Stomach (tissue), 9 donors: ENCODE data around the gene HCFC1. TPM values are rescaled to one million over a fixed set of nuclear protein-coding genes. Genes with fewer than 3 reads are reported as not detected.

Source experiments
- DNase-seq, 2 donors: peaks; one replicate each; pipeline versions ENCODE4 v3.0.0 to v3.0.0-alpha.2; 2013 to 2019
- H3K27ac ChIP-seq, 5 donors: fragments of 200-600 bp in 4 of 5; sonication (generic) in 4 of 5; one replicate each; pipeline ENCODE4 v1.5.1; 2013 to 2019; ENCODE audit warnings: mild to moderate bottlenecking in 1 of 5, moderate library complexity in 1 of 5
- H3K27me3 ChIP-seq, 3 donors: fragments of 200-600 bp; sonication (generic); one replicate each; pipeline ENCODE4 v1.5.1; 2017 to 2019; ENCODE audit warnings: mixed run types in 1 of 3
- H3K36me3 ChIP-seq, 4 donors: fragments of 200-600 bp; sonication (generic); 1 replicate in 3 of 4; 2 replicates in 1 of 4; pipeline ENCODE4 v1.5.1; 2016 to 2019
- H3K4me1 ChIP-seq, 4 donors: fragments of 200-600 bp; sonication (generic); one replicate each; pipeline ENCODE4 v1.5.1; 2016 to 2019
- H3K4me3 ChIP-seq, 4 donors: fragments of 200-600 bp; sonication (generic) in 3 of 4; one replicate each; pipeline ENCODE4 v1.5.1; 2016 to 2019; ENCODE audit warnings: mild to moderate bottlenecking in 1 of 4
- H3K9me3 ChIP-seq, 4 donors: fragments of 200-600 bp; sonication (generic); one replicate each; pipeline ENCODE4 v1.5.1; 2016 to 2019
- CTCF ChIP-seq, 7 experiments: fragments of 450-650 bp in 4 of 7; fragments of 200-600 bp in 3 of 7; sonication (generic) in 3 of 7; IDR thresholded peaks; one replicate each; pipeline ENCODE4 v1.5.1; 2016 to 2019; ENCODE audit warnings: antibody characterized with exemption in 7 of 7, control low read depth in 2 of 7, mild to moderate bottlenecking in 1 of 7
- EP300 ChIP-seq: sonication (generic); formaldehyde crosslinking; IDR thresholded peaks from one replicate; pipeline ENCODE4 v1.6.1; 2017; ENCODE audit warnings: antibody characterized with exemption
- POLR2A ChIP-seq, 4 donors: fragments of 450-650 bp; IDR thresholded peaks; one replicate each; pipeline ENCODE4 v1.6.1; 2016; ENCODE audit warnings: antibody characterized with exemption in 4 of 4, control low read depth in 2 of 4, mild to moderate bottlenecking in 1 of 4, moderate library complexity in 1 of 4
- POLR2AphosphoS5 ChIP-seq, 3 donors: sonication (generic); formaldehyde crosslinking; IDR thresholded peaks; one replicate each; pipeline ENCODE4 v1.6.1; 2016; ENCODE audit warnings: antibody characterized with exemption in 3 of 3
- WGBS, 5 donors: extraction: QIAGEN DNeasy Blood & Tissue Kit in 3 of 5; methylation state at CpG; one replicate each; pipeline versions ENCODE4 v1.1.5 to v1.1.7; 2013 to 2018; 5-methylcytosine and 5-hydroxymethylcytosine counted together
- intact Hi-C: fragments of 100-400 bp; cut with DNase I; formaldehyde crosslinking; loops from one replicate; pipeline ENCODE4 v1.15.1; 2023; ENCODE audit warnings: low total_unique reads
- polyA plus RNA-seq, 3 donors: library from polyadenylated mRNA; stranded (reverse); fragments of 200-250 nt; gene quantifications; one replicate each; pipeline ENCODE4 v1.2.3, GENCODE V29; 2013
- total RNA-seq, 5 donors: library from RNA; depleted of rRNA; stranded (reverse); fragments of >200 nt; gene quantifications; one replicate each; pipeline versions ENCODE4 v1.1.0 to v1.2.3, GENCODE V29; 2014 to 2016
- donor health status: healthy with polysubstance abuse.
- donor health status: Bipolar disorder and iron deficiency.
- donor health status: healthy.

HCFC1 gene
- total and polyA plus RNA-seq, 8 donors = 9.0 to 61.6 (median 17.8) TPM

DNA sequence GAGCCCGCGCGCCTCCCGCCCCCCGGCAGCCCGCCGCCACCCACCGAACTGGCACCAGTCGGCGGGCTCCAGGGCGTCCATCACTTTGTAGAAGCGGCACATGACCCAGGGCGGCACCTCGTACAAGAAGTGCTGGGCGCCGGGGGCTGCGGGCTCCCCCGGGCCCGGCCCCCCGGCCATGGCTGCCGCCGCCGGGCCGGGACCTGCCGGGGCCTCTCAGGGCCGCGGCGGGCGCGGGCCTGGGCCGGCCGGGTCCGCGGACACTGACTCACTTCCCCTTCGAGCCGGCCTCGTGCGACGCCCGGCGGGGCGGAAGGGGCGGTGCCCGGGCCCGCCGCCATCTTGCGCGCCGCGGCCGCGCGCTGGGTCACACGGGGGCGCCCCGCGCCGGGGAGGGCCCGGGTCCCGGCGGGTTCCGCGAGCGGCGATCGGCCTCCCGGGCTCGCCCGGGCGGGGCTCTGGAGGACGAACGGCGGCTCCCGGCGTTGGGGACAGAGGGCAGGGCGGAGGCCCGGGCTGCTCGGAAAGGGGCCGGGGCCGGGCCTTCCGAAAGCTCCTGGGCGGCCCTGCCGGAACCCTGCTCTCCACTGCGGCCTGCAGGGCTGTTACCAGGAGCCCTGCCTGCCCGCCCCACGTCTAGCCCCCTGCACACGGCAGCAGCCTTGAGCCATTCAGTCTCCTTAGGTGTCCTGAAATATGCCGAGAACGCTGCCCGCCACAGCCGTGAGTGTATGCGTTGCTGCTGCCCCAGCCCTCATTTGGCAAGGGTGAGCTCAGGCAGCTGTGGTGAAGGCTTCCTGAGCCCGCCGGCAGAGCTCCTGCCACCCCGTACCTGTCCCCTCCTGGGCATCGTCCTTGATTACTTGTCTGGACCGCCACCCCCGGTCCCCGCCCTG, 48.3 kb upstream of the HCFC1 start, which contains the start of gene IRAK1:
Gene IRAK1 (minus strand): TSS at position 270 of the 896 bp plus-strand sequence. CDS start 90 bp downstream, at position 180.
- Histone ChIP-seq H3K4me1 (peaks cover 5 to 54% (median 31%) of the 10 kb centered on the region in 4 donors), H3K36me3 (peaks cover 0 to 33% (median 28%) of the 10 kb centered on the region in 4 donors), H3K27ac (peak within 1 kb of the TSS; percentile 85 to 96 (median 86)), H3K27me3 (peaks cover 0 to 5% (median 0%) of the 10 kb centered on the region in 3 donors), H3K4me3 (peak within 1 kb of the TSS; percentile 53 to 62 (median 58)), H3K9me3 (no peaks in the 10 kb centered on the region)
- DNase-seq = peak; percentile 55 to 79
- TF ChIP-seq CTCF (IDR thresholded peaks at IDR 0.05) (no peak), POLR2AphosphoS5 (IDR thresholded peaks at IDR 0.05) (no peak), POLR2A (IDR thresholded peaks at IDR 0.05) (no peak), EP300 (no peak)
- WGBS, 5 donors = 0 to 32% (median 6%) methylated on average over 7 to 90 of the region's 99 CpGs
- intact Hi-C loops = no loop called here

DNA sequence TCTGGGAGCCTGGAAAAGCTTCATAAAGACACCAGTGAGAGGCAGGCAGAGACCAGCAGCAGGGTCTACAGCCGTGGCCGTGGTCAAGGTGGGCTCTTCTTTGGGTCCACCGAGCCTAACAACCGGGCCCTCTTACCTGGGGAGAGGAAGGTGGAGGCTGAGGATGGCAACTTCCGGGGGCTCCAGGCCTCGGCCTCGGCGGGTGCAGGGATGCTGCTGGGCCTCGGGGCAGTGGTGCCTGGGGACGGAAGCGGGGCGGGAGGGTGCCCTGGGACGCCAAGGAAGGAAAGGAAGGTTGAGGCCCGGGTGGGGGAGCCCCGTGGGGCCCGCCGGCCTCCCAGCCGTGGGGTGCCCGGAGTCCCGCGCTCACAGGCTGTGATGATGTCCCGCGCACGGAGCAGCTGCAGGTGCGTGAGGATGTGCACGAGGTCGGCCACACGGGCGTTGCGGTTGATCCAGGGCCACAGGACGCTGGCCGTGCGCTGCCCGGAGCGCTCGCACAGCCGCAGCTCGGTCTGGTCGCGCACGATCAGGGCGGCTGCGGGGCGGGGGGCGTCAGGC, 47.5 kb upstream of the HCFC1 start:
- intact Hi-C loops = no loop called here
- H3K4me1 ChIP-seq = peaks cover 5 to 52% (median 31%) of the 10 kb centered on the region in 4 donors
- 1 to 46% (median 4%) methylated on average over 5 to 44 of the region's 45 CpGs for WGBS, 5 donors
- H3K9me3 ChIP-seq = no peaks in the 10 kb centered on the region
- peaks cover 0 to 5% (median 0%) of the 10 kb centered on the region in 3 donors for H3K27me3 ChIP-seq
- peak in 1 of 2 donors; percentile 36 for DNase-seq
- TF ChIP-seq EP300 (no peak), POLR2AphosphoS5 (IDR thresholded peaks at IDR 0.05) (no peak), POLR2A (IDR thresholded peaks at IDR 0.05) (no peak), CTCF (IDR thresholded peaks at IDR 0.05) (no peak)
- H3K27ac ChIP-seq = peak overlapping the region; percentile 60 to 96 (median 77)
- peak overlapping the region; percentile 53 to 62 (median 58) for H3K4me3 ChIP-seq
- H3K36me3 ChIP-seq = peaks cover 0 to 35% (median 30%) of the 10 kb centered on the region in 4 donors

DNA sequence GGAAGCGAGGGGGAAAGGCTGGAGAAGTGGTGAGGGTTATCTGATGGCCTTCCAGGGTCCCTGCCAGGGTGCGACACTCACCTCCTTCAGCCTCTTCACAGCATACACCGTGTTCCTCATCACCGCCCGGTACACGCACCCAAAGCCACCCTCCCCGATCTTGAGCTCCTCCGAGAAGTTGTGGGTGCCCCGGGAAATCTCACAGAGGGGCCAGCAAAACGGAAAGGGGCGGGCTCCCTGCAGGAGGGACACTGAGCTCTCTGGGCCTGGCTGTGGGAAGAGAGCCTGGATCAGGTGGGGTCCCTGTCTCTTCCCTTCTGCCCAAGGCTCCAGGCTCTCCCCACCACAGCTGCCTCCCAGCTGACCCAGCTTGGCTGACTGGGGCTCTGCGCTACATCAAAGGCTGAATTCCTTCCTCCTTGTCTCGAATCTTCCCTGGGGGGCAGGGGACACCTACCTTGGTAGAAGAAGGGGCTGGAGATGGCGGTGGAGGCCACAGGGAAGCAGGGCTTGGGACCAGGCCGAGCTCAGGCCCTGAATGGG, 47.0 kb upstream of the HCFC1 start:
- no peak for TF ChIP-seq POLR2A (IDR thresholded peaks at IDR 0.05)
- TF ChIP-seq POLR2AphosphoS5 (IDR thresholded peaks at IDR 0.05) = no peak
- TF ChIP-seq EP300 = no peak
- no peak for TF ChIP-seq CTCF (IDR thresholded peaks at IDR 0.05)
- peaks cover 0 to 5% (median 0%) of the 10 kb centered on the region in 3 donors for H3K27me3 ChIP-seq
- no peak for DNase-seq
- H3K9me3 ChIP-seq = no peaks in the 10 kb centered on the region
- peaks cover 0 to 36% (median 30%) of the 10 kb centered on the region in 4 donors for H3K36me3 ChIP-seq
- H3K4me3 ChIP-seq = peak overlapping the region; percentile 53 to 62 (median 58)
- H3K27ac ChIP-seq = peak overlapping the region; percentile 60 to 96 (median 77)
- intact Hi-C loops = no loop called here
- peaks cover 5 to 50% (median 34%) of the 10 kb centered on the region in 4 donors for H3K4me1 ChIP-seq
- 53 to 70% (median 63%) methylated on average over 13 to 15 of the region's 15 CpGs; no CpG with 5 or more reads in 1 of the 5 donors for WGBS, 5 donors
